GM12873 (cell line): ENCODE results near the gene TRIM29.

Experiments
- CTCF ChIP-seq: IDR thresholded peaks from 2 replicates; pipeline ENCODE4 v1.5.1; 2012; ENCODE audit warnings: low read depth, mild to moderate bottlenecking, moderate library complexity, low read length, control low read depth; ENCODE audit not compliant: insufficient read depth; ENCODE audit errors: missing control alignments

The TRIM29 gene

GRCh38 chr11:120086651-120087050 is 51.3 kb downstream of the TRIM29 start:
- TF ChIP-seq CTCF, result no peak

DNA sequence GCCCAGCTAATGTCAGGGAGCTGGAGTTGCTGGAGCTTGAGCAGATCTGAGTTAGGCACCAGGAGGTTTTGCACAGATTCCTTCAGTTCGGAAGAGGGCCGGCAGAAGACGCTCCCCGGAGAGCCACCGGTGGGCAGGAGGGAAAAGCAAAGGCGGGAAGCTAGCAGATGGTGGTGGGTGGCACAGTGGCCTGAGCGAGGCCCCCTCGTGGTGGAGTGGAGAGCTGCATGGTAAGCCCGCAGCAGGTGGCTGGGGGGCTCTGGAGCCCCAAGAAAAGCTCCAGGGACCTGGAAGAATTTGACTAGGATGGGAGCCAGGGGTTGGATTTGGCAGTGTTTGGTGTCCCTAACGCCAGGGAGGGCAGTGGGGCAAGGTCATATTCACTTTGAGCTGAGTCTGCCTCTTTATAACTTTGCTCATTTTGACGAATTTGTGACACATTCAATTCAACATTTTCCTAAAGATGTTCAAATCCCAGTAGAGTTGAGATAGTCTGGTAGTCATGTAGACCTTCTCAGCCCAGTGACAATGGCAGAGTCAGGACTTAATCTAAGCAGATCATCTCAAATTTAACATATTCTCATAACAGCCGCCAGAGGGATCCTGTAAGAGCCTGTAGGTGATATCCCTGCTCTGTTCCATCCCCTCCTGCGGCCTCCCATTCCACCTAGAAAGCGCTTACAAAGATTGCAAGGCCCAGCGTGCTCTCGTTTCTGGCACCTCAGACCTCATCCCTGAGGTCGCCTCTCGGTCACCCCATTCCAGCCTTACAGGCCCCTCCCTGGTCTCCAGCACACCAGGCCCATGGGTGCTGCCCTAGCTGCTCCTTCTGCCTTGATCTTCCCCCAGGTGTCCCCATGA is 57.9 kb downstream of the TRIM29 start:
- peak; percentile 44 for TF ChIP-seq CTCF

DNA sequence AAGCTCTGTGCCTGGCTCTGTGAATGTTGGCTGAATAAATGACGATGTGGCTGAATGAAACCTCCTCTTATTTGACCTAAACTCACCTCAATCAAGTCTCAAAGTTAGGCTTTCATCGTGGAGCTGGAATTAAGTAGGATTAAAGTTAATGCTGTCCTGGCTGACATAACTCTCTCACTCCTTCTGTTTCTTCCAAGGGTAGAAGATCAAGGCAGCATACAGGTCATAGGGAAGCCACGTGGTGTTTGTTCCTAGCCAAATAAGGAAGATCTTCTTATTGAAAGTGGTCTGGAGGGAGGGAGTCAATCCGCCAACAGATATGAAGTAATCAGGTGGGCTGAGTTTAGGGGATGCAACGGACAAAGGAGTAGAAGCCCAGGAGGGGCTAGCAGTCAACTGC is 59.5 kb downstream of the TRIM29 start:
- TF ChIP-seq CTCF, result no peak

GRCh38 chr11:120074076-120074475 is 63.8 kb downstream of the TRIM29 start:
- no peak for TF ChIP-seq CTCF

DNA sequence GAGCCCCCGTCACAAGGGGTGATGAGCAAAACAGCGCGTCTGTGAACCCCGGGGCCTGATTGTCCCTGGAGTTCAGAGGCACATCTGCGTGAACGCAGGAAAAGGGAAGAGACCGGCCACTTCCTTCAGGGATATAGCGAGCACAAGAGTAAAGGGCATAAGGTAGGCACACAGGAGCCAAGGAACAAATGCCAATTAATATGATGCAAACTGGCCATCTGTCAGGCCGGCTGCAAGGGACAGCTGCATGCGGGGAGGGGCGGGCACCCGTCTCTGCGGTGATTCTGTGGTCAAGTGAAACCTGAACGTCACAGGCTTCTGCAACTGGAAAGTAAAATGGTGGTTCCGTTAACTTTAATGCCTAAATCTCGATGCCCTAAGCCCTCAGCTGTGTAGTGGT is 64.7 kb downstream of the TRIM29 start:
- no peak for TF ChIP-seq CTCF

DNA sequence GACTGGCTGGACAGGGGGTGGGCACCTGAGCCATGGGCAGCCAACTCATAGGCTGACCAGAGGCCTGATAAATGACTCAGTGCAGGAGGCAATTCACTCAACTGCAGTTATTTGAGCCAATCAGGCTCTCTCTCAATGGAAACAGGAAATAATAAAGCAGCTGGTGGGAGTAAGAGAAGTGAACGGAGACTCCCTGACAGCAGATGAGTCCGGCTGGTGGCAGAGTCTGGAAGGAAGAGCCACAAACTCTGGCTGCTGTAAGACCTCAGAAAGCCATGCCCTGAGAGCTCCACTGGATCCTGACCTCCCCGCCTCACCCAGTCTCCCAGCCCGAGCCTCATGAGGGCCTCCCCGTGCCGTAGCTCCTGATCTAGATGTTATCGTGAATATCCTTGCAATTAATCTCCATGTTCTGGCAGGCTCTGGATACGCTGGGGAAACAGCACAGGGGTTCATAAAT is 69.8 kb downstream of the TRIM29 start:
- TF ChIP-seq CTCF, result no peak

GRCh38 chr11:120067438-120068113 is 70.3 kb downstream of the TRIM29 start:
- TF ChIP-seq CTCF, result no peak
